ENCODE results near the gene SPTBN5.

SPTBN5 gene

GRCh38 chr15:41855261-41855961 is 38.4 kb downstream of the SPTBN5 start:
- no peak overlapping the region for H3K9ac ChIP-seq (ENCODE audit: low read depth, low read length)
- H3K4me1 ChIP-seq (ENCODE audit: control insufficient read depth, insufficient read depth, low read length) = no peaks in the 10 kb centered on the region
- no peak overlapping the region for H3K4me3 ChIP-seq (ENCODE audit: low read depth, low read length)
- no peaks in the 10 kb centered on the region for H3K9me3 ChIP-seq (ENCODE audit: control insufficient read depth, insufficient read depth, low read length)
- H3K27me3 ChIP-seq (ENCODE audit: control insufficient read depth, insufficient read depth, low read length) = no peaks in the 10 kb centered on the region
- H3K36me3 ChIP-seq (ENCODE audit: control insufficient read depth, insufficient read depth, low read length) = no peaks in the 10 kb centered on the region

GRCh38 chr15:41854443-41854842 is 39.4 kb downstream of the SPTBN5 start:
- Histone ChIP-seq H3K9ac (ENCODE audit: low read depth, low read length) (no peak overlapping the region), H3K4me3 (ENCODE audit: low read depth, low read length) (no peak overlapping the region), H3K9me3 (ENCODE audit: control insufficient read depth, insufficient read depth, low read length) (no peaks in the 10 kb centered on the region), H3K27me3 (ENCODE audit: control insufficient read depth, insufficient read depth, low read length) (no peaks in the 10 kb centered on the region), H3K4me1 (ENCODE audit: control insufficient read depth, insufficient read depth, low read length) (no peaks in the 10 kb centered on the region), H3K36me3 (ENCODE audit: control insufficient read depth, insufficient read depth, low read length) (no peaks in the 10 kb centered on the region)

GRCh38 chr15:41853831-41854230 is 40.0 kb downstream of the SPTBN5 start:
- Histone ChIP-seq H3K9me3 (ENCODE audit: control insufficient read depth, insufficient read depth, low read length) (no peaks in the 10 kb centered on the region), H3K36me3 (ENCODE audit: control insufficient read depth, insufficient read depth, low read length) (peaks cover 2% of the 10 kb centered on the region), H3K4me1 (ENCODE audit: control insufficient read depth, insufficient read depth, low read length) (no peaks in the 10 kb centered on the region), H3K4me3 (ENCODE audit: low read depth, low read length) (no peak overlapping the region), H3K27me3 (ENCODE audit: control insufficient read depth, insufficient read depth, low read length) (no peaks in the 10 kb centered on the region), H3K9ac (ENCODE audit: low read depth, low read length) (no peak overlapping the region)

DNA sequence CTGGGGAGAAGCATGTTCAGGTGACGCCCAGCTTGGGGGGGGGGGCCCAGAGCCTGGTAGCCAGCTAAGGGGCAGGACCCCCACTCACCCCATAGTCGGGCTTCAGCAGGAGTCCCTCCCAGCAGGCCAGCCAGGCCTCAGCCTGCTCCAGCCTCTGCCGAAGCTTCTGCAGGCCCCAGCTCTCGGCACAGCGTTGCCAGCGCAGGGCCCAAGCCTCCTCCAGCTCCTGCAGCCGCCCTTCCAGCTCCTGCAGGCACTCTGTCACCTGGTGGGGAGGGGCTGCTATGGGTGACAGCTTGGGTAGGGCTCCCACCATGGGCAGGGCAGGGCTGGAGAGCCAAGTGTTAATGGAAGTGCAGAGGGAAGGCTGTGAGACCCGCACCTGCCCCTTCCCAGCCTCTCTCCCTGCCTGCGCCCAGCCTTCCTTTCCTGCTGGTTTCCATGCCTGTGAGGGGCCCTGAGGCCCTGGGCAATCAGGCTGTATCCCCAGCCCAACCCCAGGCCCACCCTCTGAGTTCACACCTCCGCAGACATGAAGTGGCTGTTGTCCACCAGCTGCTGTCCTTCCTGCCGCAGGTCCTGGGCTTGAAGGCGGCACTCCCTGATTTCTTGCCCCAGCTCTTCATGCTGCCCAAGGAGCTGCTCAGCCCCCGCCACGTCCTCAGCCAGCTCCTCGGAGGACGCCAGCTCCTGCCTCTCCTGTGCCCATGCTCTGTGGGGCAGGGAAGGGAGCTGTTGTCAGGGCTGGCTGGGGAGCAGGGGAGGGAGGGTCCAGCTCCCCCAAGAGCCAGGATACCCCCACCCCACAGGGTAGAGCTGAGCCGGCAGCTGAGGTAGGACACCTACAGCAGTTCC is 40.9 kb downstream of the SPTBN5 start:
- Histone ChIP-seq H3K4me1 (ENCODE audit: control insufficient read depth, insufficient read depth, low read length) (no peaks in the 10 kb centered on the region), H3K27me3 (ENCODE audit: control insufficient read depth, insufficient read depth, low read length) (no peaks in the 10 kb centered on the region)

DNA sequence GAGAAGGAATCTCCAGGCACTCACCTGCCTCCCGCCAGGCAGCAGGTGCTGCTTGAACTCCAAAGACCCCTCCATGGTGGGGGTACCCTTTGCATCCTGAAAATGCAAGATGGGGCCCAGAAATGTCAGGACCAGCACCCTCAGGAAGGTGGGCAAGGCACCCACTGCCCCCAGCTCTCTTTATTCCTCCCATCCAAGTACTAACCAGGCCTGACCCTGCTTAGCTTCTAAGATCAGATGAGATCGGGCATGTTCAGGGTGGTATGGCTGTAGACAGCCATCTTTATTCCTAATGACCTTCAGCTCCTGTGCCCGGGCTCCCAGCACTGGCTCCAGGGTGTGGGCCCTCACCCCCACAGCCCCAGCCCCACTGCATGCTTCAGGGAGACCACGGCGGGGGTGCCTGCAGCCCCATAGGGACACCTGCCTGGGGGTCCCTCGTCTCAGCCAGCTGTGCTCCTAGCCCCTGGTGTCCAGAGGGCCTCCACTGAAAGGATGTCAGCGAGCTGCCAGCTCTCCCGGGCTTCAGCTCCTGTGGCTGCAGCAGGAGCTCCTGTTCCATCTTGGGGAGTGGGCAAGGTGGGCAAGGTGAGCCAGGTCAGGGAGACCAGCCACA is 42.0 kb downstream of the SPTBN5 start:
- Histone ChIP-seq H3K9me3 (ENCODE audit: control insufficient read depth, insufficient read depth, low read length) (no peaks in the 10 kb centered on the region), H3K9ac (ENCODE audit: low read depth, low read length) (no peak overlapping the region), H3K4me1 (ENCODE audit: control insufficient read depth, insufficient read depth, low read length) (no peaks in the 10 kb centered on the region), H3K4me3 (ENCODE audit: low read depth, low read length) (no peak overlapping the region), H3K36me3 (ENCODE audit: control insufficient read depth, insufficient read depth, low read length) (peaks cover 16% of the 10 kb centered on the region), H3K27me3 (ENCODE audit: control insufficient read depth, insufficient read depth, low read length) (no peaks in the 10 kb centered on the region)

More for the DNA sequence above, 40.9 kb downstream of the SPTBN5 start:
- no peak overlapping the region for H3K9ac ChIP-seq (ENCODE audit: low read depth, low read length)
- peaks cover 9% of the 10 kb centered on the region for H3K36me3 ChIP-seq (ENCODE audit: control insufficient read depth, insufficient read depth, low read length)
- no peak overlapping the region for H3K4me3 ChIP-seq (ENCODE audit: low read depth, low read length)
- no peaks in the 10 kb centered on the region for H3K9me3 ChIP-seq (ENCODE audit: control insufficient read depth, insufficient read depth, low read length)

GRCh38 chr15:41851167-41851523 is 42.7 kb downstream of the SPTBN5 start:
- H3K9ac ChIP-seq (ENCODE audit: low read depth, low read length) = no peak overlapping the region
- H3K4me1 ChIP-seq (ENCODE audit: control insufficient read depth, insufficient read depth, low read length) = no peaks in the 10 kb centered on the region
- H3K9me3 ChIP-seq (ENCODE audit: control insufficient read depth, insufficient read depth, low read length) = no peaks in the 10 kb centered on the region
- H3K27me3 ChIP-seq (ENCODE audit: control insufficient read depth, insufficient read depth, low read length) = no peaks in the 10 kb centered on the region
- H3K4me3 ChIP-seq (ENCODE audit: low read depth, low read length) = no peak overlapping the region
- H3K36me3 ChIP-seq (ENCODE audit: control insufficient read depth, insufficient read depth, low read length) = peaks cover 21% of the 10 kb centered on the region

DNA sequence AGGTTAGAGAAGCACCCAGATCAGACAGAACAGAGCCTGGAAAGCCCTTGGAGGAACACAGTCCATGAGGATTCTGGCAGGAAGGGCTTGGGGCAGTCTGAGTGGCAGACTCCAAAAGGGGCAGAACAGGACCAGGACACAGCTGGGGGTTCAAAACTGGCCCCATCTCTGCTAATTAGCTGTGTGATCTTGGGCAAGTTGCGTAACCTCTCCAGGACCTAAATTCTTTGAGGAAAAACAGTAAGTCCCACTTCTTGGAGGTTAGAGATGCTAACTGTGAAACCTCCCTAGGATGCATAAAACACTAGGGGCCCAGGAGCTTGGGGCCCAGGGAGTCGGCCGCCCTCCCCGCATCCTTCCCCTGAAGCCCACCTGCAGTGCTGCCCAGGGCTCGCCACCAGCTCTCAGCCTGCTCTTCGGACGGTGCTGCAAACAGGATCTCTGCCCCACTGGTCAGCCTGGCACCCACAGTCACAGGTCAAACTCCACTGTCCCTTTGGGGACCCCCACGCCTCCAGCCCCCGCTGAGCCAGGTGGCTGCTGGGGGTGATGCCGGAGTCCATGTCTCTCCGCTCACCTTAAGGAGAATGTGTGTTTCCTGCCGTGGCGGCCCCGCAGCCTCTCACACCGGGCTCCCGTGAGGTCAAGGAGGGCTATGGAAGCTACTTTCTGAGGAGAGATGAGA is 43.2 kb downstream of the SPTBN5 start:
- no peaks in the 10 kb centered on the region for H3K27me3 ChIP-seq (ENCODE audit: control insufficient read depth, insufficient read depth, low read length)
- no peaks in the 10 kb centered on the region for H3K9me3 ChIP-seq (ENCODE audit: control insufficient read depth, insufficient read depth, low read length)
- peaks cover 21% of the 10 kb centered on the region for H3K36me3 ChIP-seq (ENCODE audit: control insufficient read depth, insufficient read depth, low read length)
- H3K9ac ChIP-seq (ENCODE audit: low read depth, low read length) = no peak overlapping the region
- H3K4me3 ChIP-seq (ENCODE audit: low read depth, low read length) = no peak overlapping the region
- no peaks in the 10 kb centered on the region for H3K4me1 ChIP-seq (ENCODE audit: control insufficient read depth, insufficient read depth, low read length)

DNA sequence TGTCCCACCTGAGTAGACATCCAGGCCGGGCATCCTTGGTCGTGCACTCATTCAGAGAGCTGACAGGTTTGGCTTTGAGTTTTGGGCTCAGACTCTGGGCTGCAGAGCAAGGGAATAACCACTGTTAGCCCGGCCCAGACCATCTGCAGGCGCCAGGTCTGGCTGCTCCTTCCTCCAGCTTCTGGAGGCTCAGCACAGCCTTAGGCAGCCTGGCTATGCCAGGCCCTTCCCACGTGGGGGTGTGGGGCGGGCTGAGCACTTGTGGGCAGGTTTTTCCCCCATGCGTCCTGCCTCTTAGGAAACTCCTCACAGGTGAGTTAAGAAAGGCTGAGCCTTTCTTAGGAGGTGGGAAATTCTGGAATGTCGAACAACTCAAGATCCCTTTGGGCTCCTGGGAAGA is 44.0 kb downstream of the SPTBN5 start:
- H3K4me1 ChIP-seq (ENCODE audit: control insufficient read depth, insufficient read depth, low read length) = no peaks in the 10 kb centered on the region
- no peak overlapping the region for H3K4me3 ChIP-seq (ENCODE audit: low read depth, low read length)
- peaks cover 21% of the 10 kb centered on the region for H3K36me3 ChIP-seq (ENCODE audit: control insufficient read depth, insufficient read depth, low read length)
- peak overlapping the region; percentile 24 for H3K9ac ChIP-seq (ENCODE audit: low read depth, low read length)
- H3K27me3 ChIP-seq (ENCODE audit: control insufficient read depth, insufficient read depth, low read length) = no peaks in the 10 kb centered on the region
- H3K9me3 ChIP-seq (ENCODE audit: control insufficient read depth, insufficient read depth, low read length) = no peaks in the 10 kb centered on the region

- Histone ChIP-seq H3K27me3 (ENCODE audit: control insufficient read depth, insufficient read depth, low read length) (no peaks in the 10 kb centered on the region), H3K4me1 (ENCODE audit: control insufficient read depth, insufficient read depth, low read length) (no peaks in the 10 kb centered on the region), H3K36me3 (ENCODE audit: control insufficient read depth, insufficient read depth, low read length) (peaks cover 21% of the 10 kb centered on the region), H3K9ac (ENCODE audit: low read depth, low read length) (no peak overlapping the region), H3K9me3 (ENCODE audit: control insufficient read depth, insufficient read depth, low read length) (no peaks in the 10 kb centered on the region), H3K4me3 (ENCODE audit: low read depth, low read length) (no peak overlapping the region)
These were observed 44.6 kb downstream of the SPTBN5 start for GRCh38 chr15:41849204-41849603.

GRCh38 chr15:41848631-41849030 is 45.2 kb downstream of the SPTBN5 start:
- H3K9me3 ChIP-seq (ENCODE audit: control insufficient read depth, insufficient read depth, low read length) = no peaks in the 10 kb centered on the region
- no peak overlapping the region for H3K9ac ChIP-seq (ENCODE audit: low read depth, low read length)
- peaks cover 21% of the 10 kb centered on the region for H3K36me3 ChIP-seq (ENCODE audit: control insufficient read depth, insufficient read depth, low read length)
- no peak overlapping the region for H3K4me3 ChIP-seq (ENCODE audit: low read depth, low read length)
- H3K4me1 ChIP-seq (ENCODE audit: control insufficient read depth, insufficient read depth, low read length) = no peaks in the 10 kb centered on the region
- H3K27me3 ChIP-seq (ENCODE audit: control insufficient read depth, insufficient read depth, low read length) = no peaks in the 10 kb centered on the region

DNA sequence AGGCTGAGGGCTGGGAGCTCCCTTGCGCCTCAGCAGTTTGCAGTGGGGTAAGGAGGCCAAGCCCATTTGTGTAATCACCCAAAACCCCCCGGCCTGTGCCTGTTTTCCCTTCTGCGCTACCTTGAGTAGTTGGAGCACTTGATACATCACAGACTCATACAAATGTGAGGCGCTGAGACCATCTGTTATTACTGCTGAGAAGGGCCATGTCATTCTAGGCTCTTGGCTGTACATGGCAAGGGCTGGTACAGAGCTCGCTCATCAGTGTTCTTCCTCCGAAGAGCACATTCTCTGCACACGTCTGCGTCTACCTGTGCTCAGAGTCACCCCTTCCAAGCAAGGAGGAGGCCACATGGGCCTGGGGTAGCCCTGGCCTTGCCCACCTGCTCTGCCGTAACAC is 45.9 kb downstream of the SPTBN5 start:
- H3K27me3 ChIP-seq (ENCODE audit: control insufficient read depth, insufficient read depth, low read length) = no peaks in the 10 kb centered on the region

More for the DNA sequence above, 45.9 kb downstream of the SPTBN5 start:
- Histone ChIP-seq H3K36me3 (ENCODE audit: control insufficient read depth, insufficient read depth, low read length) (peaks cover 21% of the 10 kb centered on the region), H3K4me1 (ENCODE audit: control insufficient read depth, insufficient read depth, low read length) (no peaks in the 10 kb centered on the region), H3K9me3 (ENCODE audit: control insufficient read depth, insufficient read depth, low read length) (no peaks in the 10 kb centered on the region), H3K9ac (ENCODE audit: low read depth, low read length) (no peak overlapping the region), H3K4me3 (ENCODE audit: low read depth, low read length) (no peak overlapping the region)
